AG08395 (cell line): ENCODE measurements around the gene ABCB7.
"Not testable (repeated sequence)": the region's sequence is repeated elsewhere in the genome, so short reads cannot be mapped to it uniquely, and the experiment has no call there.

ENCODE experiments used
- DNase-seq: peaks from one replicate; pipeline ENCODE4 v3.0.0; 2012; ENCODE audit warnings: mixed read lengths, low spot score

Gene ABCB7

GRCh38 chrX:75155827-75156525 is at the start of gene ABCB7:
Gene ABCB7, minus strand, starts transcription at chrX:75156283. Its CDS starts 11 bp downstream, at chrX:75156272.
- peak; percentile 62 for DNase-seq

- DNase-seq: not testable (repeated sequence)
Observed at GRCh38 chrX:75188415-75189206, 32.5 kb upstream of the ABCB7 start.

- DNase-seq: no peak
Observed at GRCh38 chrX:75181721-75182120, 25.6 kb upstream of the ABCB7 start.

- DNase-seq: not testable (repeated sequence)
Observed at GRCh38 chrX:75179536-75180293, 23.6 kb upstream of the ABCB7 start.

GRCh38 chrX:75172257-75172890 is 16.3 kb upstream of the ABCB7 start:
- DNase-seq: not testable (repeated sequence)

- DNase-seq: no peak
Observed at GRCh38 chrX:75158054-75158453, 2.0 kb upstream of the ABCB7 start.

- DNase-seq: peak; percentile 3
Observed at GRCh38 chrX:75156531-75156945, 455 bp upstream of the ABCB7 start.

GRCh38 chrX:75155447-75155826 is 646 bp downstream of the ABCB7 start:
- no peak for DNase-seq

- no peak for DNase-seq
Observed at GRCh38 chrX:75154871-75155270, 1.2 kb downstream of the ABCB7 start.

GRCh38 chrX:75151827-75152592 is 4.1 kb downstream of the ABCB7 start:
- no peak for DNase-seq

- DNase-seq: no peak
Observed at GRCh38 chrX:75149654-75150053, 6.4 kb downstream of the ABCB7 start.

GRCh38 chrX:75132672-75133071 is 23.4 kb downstream of the ABCB7 start:
- DNase-seq: no peak

GRCh38 chrX:75131973-75132627 is 24.0 kb downstream of the ABCB7 start:
- no peak for DNase-seq

GRCh38 chrX:75129069-75129468 is 27.0 kb downstream of the ABCB7 start:
- DNase-seq: not testable (repeated sequence)

GRCh38 chrX:75118296-75118695 is 37.8 kb downstream of the ABCB7 start:
- DNase-seq: no peak

GRCh38 chrX:75115707-75116413 is 40.2 kb downstream of the ABCB7 start:
- no peak for DNase-seq

- DNase-seq: no peak
Observed at GRCh38 chrX:75114638-75115037, 41.4 kb downstream of the ABCB7 start.

- DNase-seq: no peak
Observed at GRCh38 chrX:75113664-75114063, 42.4 kb downstream of the ABCB7 start.

GRCh38 chrX:75107863-75108509 is 48.1 kb downstream of the ABCB7 start:
- DNase-seq: no peak

- DNase-seq: no peak
Observed at GRCh38 chrX:75106772-75107171, 49.3 kb downstream of the ABCB7 start.
